Activated T-cell treated with anti-CD3 and anti-CD28 coated beads for 24 hours (primary cell): Measurements from ENCODE around the gene KCTD10.
"Not testable (repeated sequence)": the region's sequence is repeated elsewhere in the genome, so short reads cannot be mapped to it uniquely, and the experiment has no call there.

Experiments used
- DNase-seq: peaks from one replicate; pipeline ENCODE4 v3.0.0-alpha.2; 2020; ENCODE audit warnings: low read depth

Gene KCTD10

DNA sequence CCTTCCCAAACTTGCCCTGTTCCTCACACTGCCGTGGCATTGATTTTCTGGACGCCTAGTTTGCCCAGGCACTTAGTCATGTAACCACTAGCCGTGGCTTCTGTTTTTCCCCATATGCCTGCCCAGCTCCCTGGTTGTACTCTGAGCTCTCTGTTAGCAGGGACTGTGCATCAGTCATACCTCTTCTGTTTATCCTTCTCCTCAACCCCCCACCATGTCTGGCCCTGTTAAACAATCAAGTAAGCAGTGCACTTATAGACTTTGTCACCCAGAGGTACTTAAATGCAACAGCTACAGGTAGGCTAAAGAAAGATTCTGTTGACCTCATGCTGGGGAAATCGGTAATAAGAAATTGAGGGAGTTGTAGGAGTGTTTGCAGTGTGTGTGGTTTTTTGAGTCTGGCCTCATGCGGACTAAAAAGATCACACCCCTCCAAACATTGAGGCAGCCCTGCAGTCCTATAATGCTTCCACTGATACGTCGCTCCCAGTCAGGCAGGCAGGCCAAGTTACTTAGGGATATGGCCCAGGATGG, 17.3 kb upstream of the KCTD10 start:
- DNase-seq = no peak

DNA sequence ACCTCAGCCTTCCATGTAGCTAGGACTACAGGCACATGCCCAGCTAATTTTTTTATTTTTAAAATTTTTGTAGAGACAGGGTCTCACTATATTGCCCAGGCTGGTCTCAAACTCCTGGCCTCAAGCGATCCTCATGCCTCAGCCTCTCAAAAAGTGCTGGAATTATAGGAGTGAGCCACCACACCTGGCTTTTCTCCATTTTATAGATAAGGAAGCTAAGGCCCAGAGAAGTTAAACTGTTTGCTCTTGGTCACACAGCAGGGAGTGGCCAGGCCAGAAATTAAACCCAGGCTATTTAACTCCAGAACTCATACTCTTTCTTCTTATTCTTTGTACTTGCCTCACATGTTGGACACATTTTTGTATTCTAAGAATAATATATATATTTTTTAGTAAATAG, 16.8 kb upstream of the KCTD10 start:
- no peak for DNase-seq

DNA sequence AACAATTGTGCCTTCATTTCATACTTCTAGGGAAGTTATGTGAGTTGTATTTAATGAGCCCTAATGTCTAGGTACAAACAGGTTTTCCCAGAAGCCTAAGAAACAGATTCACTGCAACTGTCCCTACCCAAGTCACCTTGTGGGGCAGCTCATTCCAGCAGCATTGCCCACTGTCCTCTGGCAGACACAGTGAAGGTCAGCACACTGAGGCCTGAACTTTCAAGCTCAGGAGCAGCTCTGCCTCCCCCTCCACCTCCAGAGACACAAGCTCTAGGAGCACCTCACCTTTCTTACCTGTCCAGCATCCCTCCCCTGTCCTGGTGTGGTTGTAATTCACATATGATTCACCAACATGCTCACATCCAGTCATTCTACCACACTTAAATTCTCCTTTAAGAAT, 16.0 kb upstream of the KCTD10 start:
- no peak for DNase-seq

DNA sequence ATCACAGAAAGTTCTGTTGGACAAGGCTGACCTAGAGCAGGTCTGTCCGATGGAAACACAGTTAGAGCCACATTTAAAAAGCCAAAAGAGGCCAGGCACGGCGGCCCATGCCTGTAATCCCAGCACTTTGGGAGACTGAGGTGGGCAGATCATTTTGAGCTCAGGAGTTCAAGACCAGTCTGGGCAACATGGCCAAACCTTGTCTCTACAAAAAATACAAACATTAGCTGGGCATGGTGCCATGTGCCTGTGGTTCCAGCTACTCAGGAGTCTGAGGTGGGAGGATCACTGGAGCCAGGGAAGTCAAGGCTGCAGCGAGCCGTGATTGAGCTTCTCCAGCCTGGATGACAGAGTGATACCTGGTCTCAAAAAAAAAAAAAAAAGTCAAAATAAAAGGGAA, 15.3 kb upstream of the KCTD10 start:
- DNase-seq = no peak

DNA sequence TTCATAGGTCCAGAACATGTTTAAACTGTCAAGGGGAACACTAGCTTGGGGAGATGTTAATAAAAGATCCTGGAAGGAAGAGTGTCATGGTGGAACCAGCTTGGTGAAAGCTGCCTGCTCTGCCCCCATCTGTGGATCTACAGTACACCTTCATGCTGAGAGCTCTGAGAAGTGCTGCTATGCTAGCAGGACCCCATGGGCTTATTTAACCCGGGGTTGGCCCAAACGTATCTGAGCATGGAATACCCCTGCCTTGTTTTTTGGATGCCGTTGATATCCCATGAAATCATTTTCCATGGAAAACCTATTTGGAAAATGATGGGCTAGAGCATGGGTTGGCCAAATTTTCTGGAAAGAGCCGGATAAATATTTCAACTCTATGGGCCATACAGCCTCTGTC, 14.6 kb upstream of the KCTD10 start:
- DNase-seq = no peak

DNA sequence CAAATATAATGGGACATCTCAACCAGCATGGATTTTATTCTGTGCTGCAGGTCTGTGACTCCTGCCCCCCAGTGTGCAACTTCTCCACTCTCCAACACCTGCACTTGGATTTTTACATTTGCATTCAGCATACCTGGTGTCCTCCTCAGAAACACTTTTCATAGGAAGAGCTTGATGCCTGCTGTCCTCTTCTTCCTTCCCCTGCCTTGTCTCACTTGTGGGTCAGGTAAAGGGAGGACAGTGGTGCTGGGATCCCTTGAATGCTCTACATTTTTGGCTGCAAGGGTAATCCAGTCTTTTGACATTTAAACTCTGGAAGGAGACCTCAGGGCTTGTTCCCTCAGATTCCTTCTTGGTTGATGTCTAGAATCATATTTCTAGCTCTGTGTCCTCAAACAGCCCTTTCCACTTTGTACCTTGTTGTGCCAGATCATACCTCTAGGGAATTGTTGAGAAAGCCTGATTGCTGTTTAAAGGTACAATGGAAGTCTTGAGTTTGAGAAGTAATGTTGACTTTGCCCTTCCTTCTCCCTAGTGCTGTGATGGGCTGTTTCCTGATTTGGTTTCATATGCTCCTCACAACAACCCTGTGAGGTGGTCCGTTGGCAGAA, 13.0 kb upstream of the KCTD10 start:
- no peak for DNase-seq

DNA sequence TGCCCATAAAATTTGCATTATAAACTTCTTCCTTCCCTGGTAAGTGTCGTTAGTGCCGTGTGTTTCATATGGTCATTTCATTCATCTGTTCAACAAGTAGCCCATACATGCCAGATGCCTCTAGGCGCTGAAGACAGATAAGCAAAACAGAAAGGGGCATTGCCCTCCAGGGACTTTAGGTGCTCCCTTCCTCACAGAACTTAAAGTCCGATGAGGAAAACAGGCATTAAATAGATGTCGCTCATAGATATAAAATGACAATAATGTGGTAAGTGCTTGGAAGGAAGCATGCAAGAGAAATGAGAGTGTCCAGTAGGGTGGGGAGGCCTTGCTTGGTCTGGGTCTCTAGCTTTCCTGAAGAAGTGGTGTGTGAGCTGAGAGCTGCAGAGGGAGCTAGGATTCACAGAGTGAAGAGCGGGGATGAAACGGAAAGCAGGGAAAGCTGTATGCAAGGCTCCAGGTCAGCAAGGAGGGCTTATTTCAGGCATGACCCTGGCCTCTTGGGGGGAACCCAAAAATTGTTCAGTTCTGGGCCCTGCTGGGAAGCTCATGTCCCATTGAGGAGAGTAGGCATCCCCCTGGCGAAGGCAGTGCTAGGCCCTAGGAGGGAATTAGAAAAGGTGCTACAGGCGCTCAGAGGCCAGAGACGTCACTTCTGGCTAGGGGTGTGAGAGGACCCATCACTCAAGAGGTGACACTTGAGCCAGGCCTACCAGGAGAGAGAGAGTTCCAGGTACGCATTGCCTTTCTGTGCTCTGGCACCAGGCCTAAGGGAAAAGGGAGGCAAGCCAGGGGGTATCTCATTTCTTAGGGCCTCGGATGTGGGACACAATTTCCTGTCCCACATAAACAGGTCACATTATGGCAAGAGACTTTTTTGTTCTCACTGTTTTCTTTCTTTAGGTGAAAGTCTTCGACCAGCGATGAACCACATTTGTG, 12.2 kb upstream of the KCTD10 start:
- no peak for DNase-seq

DNA sequence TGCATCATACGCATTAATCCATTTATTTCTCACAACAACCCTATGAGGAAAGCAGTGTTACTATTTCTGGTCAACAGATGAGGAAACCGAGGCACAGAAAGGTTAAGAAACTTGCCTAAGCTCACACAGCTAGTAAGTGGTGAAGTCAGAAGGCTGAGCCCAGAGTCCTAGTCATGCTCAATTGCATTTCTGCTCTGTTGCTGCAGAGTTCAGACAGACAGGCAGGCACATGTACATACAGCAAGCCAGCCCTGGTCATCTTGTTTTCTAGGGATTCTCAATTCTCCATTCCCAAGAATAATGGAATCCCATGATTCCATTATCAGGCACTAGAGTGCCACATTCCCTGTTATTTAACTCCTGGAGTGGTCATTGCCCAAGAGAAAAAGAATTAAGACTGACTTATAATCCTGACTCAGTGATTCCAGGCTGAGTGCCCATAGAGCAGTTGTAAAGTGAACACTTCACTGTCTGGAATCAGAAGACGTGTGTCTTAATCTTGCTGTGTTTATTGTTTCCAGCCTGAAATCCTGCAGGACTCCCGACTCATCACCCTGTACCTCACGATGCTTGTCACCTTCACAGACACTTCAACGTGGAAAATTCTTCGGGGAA, 11.1 kb upstream of the KCTD10 start:
- DNase-seq = no peak

DNA sequence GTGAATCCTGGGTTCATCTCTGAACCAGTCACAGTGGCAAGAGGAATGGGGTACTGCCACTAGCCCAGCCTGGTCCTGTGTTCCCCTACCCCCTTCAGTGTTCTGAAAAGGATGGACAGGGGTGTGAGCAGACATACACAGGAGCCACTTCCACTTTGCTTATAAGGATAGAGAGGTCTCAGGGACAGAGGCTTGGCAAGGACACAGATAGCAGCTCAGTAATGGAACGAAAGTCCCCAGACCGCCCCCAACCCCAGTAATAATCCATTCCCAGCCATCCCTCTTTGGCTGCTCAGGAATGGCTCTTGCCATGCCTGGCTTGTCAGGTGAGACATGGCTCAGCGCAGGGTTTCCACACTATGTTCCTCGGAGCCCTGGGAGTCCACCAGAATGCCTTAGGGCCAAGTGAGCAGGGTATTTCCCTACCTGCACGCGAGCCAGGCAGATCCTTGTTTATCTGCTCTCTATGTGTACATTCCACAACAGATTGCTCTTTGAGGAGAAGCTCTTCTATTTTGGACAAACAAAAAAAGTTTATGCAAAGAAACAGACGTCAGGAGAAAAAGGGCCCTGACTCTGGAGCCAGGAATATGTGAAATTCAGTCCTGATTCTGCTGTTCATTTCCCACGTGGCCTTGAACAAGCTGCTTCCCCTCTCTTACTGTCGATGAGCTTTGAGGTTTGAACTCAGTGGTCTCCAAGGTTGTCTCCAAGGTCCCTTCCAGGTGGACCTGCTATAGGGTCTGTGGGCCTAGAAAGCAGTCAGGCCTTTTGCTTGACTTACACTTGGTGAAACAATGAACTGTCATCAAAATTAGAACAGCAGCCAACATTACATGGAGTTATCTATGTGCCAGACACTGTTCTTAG, 10.3 kb upstream of the KCTD10 start:
- DNase-seq = no peak

DNA sequence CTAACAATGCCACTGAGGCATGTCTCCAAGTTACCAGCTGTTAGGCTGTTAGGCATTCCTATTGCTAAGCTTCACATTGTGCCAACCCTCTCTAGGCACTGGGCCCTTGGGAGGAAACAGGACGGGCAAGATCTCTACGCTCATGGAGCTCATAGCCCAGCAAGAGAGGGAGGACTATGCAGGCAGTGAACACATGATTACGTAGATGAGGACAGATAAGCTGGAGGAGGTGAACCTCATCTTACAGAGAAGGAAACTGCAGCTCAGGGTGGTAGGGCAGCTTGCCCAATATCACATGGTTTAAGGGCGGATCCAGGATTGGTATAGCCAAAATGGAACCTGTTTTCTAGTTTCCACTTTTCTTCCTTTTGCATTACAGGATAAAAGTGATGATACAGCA, 8.1 kb upstream of the KCTD10 start:
- no peak for DNase-seq

DNA sequence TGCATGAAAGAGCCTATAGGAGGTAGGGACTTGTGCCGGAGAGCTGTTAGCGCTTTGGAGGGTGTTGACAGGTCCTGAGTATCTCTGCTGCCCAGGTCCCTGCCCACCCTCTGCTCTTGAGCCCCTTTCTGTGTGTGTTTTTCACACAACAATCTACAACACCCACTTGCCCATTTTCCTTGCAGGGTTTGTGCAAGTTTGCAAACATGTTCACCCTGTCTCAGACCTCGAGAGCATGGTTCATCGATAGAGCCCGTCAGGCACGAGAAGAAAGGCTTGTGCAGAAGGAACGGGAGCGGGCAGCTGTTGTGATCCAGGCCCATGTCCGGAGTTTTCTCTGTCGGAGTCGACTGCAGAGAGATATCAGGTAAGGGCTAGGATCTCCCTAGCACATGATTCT, 6.2 kb upstream of the KCTD10 start:
- DNase-seq = no peak

DNA sequence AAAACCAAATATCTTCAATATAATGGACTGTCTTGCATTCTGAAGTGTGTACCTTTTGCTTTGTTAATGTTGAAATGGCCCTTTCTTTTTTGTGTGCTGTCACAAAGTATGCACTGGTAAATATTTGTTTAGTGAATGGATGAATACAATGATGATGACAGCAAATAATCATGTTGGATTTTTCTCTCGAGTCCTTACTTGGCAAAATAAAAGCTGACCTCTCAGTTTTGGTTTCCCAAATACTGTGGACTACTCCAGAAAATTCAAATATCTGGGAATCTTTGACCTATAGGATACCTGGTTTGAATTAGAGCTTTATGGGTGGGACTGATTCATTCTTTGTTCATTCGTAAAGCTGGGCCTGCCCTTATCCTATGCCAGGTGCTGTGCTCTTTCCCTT, 5.8 kb upstream of the KCTD10 start:
- DNase-seq = no peak

DNA sequence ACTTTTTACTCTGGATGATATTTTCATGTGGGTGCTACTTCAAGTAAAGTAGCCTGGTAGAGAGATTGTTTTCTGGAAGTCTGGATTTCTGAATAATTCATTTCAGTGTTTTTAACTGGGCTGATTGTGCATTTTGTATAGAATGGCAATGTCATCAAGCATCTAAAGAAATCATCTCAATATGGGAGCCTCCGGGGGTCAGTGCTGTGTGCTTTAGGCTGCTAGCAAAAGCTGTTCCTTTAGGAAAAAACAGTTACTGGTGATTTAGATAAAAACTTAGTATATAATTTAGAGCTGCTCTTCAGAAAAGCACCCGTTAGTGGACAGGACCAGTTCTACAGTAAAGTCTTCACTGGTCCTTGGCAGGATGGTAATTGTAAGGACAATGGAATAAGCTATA, 5.4 kb upstream of the KCTD10 start:
- no peak for DNase-seq

DNA sequence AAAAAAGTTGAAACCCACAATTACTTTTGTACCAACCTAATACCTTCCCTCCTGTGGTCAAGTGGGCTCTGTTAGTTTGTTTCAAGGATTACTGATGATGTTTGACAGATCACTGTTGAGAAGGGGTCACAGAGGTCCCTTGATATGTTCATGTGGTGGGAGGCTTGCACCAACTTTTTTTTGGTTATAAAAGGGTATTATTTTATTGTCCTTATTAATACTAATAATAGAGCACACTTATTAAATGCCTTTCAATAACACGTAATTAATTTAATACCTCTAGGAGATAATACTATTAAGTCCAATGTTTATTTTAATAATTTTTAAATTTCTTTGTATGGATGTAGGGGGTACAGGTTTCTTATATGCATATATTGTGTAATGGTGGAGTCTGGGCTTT, 4.8 kb upstream of the KCTD10 start:
- no peak for DNase-seq

DNA sequence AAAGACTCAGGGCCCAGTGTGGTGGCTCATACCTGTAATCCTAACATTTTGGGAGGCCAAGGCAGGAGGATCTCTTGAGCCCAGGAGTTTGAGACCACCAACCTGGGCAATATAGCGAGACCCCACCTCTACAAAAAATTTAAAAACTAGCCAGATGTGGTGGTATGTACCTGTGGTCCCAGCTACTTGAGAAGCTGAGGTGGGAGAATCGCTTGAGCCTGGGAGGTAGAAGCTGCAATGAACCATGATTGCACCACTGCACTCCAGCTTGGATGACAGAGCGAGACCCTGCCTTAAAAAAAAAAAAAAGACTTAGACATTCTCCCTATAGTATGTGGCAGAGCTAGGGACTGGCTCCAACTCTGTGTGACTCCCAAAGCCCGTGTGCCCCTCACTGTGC, 3.3 kb upstream of the KCTD10 start:
- DNase-seq = no peak

DNA sequence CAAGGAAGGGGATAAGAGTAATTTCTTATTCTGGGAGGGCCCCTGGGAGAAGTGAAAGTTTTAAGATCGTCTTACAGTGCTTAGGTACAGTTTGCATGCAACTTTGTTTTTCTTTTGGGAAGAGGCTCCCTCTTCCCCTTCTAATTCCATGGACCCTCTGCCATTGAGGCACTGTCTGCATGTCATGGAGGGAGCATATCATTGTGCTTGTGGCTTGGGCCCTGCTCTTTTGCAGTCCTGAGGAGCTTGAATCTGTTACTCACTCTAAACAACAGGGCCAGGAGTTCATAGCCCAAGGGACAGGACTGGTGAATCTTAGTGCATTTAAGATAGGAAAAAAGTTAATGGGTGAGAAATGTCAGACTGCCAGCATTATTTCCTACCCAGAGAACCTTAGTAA, 2.7 kb upstream of the KCTD10 start:
- no peak for DNase-seq

DNA sequence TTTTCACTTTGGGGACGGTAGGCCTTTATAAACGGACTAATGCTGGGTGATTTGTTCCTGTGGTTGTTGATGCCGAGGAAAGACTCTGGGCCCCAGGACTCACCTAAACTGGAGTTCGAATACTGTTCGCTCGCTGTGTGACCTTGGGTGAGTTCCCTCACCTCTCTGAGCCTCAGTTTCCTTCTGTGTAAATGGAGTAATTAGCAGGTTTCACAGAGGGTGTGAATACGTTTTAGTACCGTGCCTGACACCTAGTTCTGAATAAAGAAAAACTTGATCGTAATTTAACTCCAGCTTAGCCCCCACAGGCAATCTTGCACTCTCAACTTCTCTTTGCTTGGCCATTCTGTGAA, 839 bp upstream of the KCTD10 start:
- DNase-seq = no peak

DNA sequence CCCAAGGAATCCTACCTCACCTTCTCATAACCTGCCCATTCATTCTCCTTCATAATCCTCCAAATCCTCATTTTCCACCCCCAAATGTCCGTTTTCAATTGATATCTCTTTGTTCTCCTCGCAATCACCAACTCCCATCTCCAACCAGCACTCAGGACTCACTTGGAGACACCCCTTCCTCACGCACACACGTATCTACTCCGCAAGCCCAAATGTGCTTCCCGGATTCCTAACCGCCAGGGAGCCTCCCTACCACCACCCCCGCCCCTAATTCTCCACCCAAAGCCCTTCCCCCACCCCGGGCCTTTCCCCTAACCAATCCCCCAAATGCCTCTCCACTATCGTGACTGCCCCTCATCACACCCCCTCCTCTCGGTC, 304 bp downstream of the KCTD10 start:
- DNase-seq = no peak

DNA sequence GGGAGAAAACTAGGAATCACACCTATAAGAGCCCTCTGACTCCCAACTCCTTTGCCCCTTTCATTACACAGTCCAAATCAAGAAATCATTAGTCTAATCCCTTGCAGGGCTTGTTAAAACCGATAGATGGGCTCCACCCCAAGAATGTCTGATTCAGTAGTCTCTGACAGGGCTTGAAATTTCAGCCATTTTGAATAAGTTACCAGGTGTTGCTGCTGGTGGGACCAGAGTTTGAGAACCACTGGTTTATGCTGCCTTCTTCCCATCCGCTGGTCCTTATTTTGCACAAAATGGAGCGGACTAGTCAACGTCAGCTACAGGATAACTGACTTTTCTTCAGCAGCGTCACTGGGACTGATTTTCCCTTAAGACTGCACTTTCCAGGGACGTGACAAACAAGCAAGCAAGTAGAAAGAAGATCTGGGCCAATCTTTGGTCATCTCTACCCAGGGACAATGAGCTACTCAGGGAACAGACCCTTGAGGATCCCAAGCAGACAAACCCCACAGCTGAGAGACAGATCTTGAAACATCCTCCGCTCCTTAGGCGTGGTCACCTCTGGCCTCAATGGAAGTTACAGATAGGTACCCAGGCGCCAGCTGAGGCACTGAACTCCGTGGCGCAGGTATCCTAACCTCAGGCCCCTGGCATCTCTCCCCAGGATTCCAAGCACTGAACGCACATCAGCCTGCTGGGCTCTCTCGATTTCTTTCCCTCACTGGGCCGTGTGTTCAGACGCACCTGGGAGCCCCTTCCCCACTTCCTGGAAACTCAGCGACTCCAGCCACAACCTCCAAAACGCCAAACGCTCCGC, 900 bp downstream of the KCTD10 start:
- DNase-seq = no peak

DNA sequence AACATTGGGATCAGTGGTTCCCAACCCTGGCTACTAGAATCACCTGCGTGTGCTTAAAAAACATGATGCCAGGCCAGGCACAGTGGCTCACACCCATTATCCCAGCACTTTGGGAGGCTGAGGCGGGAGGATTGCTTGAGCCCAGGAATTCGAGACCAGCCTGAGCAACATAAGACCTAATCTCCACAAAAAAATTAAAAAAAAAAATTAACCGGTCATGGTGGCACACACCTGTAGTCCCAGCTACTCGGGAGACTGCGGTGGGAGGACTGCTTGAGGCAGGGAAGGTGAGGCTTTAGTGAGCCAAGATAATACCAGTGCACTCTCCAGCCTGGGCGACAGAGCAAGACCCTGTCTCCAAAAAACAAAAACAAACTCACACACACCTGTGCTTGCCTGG, 2.0 kb downstream of the KCTD10 start:
- no peak for DNase-seq

DNA sequence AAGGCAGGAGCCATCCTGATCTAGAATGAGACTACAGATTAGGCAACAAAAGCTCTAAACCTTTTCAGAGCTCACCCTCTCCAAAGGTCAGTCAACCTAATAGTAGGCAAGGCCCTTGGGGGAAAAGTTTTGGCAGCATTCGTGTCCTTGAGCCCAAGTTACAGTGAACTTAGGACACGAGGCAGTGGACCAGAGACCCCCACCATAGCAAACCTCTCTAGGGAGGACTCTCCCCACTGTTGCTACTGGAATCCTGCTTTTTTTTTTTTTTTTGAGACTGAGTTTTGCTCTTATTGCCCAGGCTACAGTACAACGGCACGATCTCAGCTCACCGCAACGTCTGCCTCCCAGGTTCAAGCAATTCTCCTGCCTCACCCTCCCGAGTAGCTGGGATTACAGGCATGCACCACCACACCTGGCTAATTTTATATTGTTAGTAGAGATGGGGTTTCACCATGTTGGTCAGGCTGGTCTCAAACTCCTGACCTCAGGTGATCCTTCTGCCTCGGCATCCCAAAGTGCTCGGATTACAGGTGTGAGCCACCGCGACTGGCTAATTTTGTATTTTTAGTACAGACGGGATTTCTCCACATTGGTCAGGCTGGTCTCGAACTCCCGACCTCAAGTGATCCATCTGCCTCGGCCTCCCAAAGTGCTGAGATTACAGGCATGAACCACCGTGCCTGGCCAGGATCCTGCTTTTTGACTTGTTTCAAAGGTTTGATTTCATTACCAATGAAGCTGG, 3.4 kb downstream of the KCTD10 start:
- DNase-seq = not testable (repeated sequence)
